ENCODE data around the gene SLC6A11.

DNA sequence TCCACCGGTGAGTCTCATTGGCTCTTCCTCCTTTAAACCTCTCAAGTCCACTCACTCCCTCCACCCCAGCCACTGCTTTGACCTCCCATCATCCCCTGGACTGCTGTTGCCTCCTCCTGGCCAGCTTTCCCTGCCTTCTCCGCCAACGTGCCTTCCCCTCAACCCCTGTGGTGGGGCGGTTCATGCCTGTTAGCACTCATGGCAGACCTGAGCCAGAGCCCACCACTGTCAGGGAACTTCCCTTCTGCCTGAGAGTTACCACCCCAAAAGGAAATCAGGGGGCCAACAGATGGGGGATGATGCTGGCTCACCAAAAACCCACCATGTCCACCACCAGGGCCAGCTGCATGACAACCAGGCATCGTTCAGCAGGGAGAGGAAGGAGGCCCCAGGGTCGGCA lies 132.3 kb downstream of the SLC6A11 start:
- TF ChIP-seq TCF4 (CRISPR knock-in tag; IDR thresholded peaks at IDR 0.05; ENCODE audit: borderline replicate concordance) (no peak), ZC3H10 (CRISPR knock-in tag; IDR thresholded peaks at IDR 0.05) (no peak), TOX (CRISPR knock-in tag; IDR thresholded peaks at IDR 0.05; ENCODE audit: borderline replicate concordance) (no peak)

Data from SK-N-SH treated with all-trans-retinoic acid at 6 μM for 48 hours (cell line).